Stimulated activated CD8-positive, alpha-beta memory T cell treated with anti-CD3 and anti-CD28 coated beads, Interleukin-4, amount 100 ng/mL, for 48 hours (primary cell): ENCODE measurements around the gene CERS6.
"Not testable (repeated sequence)": the region's sequence is repeated elsewhere in the genome, so short reads cannot be mapped to it uniquely, and the experiment has no call there.

Source experiments
- DNase-seq: peaks from one replicate; pipeline ENCODE4 v3.0.0-alpha.2; 2020

Gene CERS6

GRCh38 chr2:168502852-168503251 is 46.8 kb downstream of the CERS6 start:
- not testable (repeated sequence) for DNase-seq

- DNase-seq: no peak
Measured at GRCh38 chr2:168503901-168504300, 47.8 kb downstream of the CERS6 start.

DNA sequence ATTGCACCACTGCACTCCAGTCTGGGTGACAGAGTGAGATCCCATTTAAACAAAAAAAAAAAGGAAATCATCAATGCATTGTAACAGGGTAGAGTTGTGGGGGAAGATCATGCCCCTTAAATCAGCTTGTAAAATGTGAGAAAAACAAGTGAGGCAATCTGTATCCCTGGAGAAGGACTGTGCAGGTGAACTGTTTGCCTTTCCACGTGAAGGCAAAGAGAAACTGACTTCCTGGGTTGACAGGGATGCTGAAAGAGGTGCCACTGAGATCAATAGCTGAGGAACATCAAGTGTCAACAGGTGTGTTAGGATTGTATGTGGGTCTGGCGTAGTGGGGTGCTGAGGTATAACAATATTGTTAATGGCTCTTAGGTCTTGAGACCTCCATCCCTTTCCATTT is 48.3 kb downstream of the CERS6 start:
- DNase-seq: no peak

- no peak for DNase-seq
Measured at GRCh38 chr2:168510125-168510756, 54.2 kb downstream of the CERS6 start.

DNA sequence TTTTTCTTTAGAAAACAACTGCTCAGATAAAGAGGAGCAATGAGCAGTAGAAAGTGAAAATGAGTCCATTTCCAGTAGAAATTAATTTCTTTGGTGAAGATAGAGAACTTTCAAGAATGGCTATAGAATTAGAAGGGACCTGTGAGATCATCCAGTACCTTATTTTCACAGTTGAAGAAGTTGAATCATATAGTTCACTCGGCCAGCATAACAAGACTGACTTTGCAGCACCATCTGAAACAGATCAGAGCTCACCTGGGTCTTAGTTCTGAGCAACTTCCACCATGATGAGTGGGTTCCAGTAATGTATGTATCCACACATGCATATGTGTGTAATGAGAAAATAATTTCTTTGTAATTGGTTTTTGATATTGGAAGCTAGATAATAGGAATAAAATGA is 58.6 kb downstream of the CERS6 start:
- DNase-seq: no peak

- no peak for DNase-seq
Measured at GRCh38 chr2:168515502-168515901, 59.4 kb downstream of the CERS6 start.

- no peak for DNase-seq
Measured at GRCh38 chr2:168517816-168518215, 61.7 kb downstream of the CERS6 start.

DNA sequence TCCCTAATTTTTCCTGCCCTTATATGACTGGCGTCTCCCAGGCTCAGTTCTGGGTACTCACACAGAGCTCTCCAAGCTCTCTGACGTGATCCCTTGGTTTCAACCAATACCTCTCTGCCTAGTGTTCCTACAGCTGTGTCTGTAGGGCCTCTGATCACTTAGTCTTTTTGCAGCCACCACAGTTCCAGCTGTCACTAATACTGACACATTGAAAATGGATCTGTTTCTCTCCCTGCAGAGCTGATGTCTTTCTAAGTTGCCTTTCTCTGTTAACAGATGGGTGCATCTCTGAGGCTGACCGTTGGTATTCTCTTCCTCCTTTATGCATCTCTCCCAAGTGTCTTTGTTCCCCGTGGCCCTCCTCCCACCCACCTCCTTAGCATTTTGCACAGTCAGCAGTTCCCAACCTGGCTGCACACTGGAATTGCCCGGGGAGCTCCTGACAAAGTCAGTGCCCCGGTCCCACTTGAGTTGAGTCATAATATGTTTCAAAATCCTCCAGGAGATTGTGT is 62.5 kb downstream of the CERS6 start:
- DNase-seq: no peak

DNA sequence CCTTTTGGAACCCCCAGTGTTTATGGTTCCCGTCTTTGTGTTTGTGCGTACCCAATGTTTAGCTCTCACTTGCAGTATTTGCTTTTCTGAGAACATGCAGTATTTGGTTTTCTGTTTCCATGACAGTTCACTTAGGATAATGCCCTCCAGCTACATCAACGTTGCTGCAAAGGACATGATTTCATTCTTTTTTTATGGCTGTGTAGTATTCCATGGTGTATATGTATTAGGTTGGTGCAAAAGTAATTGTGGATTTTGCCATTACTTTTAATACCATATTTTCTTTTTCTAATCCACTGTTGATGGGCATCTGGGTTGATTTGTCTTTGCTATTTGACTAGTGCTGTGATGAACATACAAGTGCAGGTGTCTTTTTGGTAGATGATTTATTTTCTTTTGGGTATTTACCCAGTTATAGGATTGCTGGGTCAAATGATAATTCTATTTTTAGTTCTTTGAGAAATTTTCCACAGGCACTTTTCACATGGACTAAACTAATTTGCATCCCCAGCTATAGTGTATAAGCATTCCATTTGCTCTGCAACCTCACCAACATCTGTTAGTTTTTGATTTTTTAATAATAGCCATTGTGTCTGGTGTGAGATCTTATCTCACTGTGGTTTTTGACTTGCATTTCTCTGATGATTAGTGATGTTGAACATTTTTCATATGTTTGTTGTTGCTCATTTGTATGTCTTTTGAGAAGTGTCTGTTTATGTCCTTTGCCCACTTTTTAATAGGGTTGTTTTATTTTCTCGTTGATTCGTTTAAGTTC is 63.6 kb downstream of the CERS6 start:
- DNase-seq: no peak

DNA sequence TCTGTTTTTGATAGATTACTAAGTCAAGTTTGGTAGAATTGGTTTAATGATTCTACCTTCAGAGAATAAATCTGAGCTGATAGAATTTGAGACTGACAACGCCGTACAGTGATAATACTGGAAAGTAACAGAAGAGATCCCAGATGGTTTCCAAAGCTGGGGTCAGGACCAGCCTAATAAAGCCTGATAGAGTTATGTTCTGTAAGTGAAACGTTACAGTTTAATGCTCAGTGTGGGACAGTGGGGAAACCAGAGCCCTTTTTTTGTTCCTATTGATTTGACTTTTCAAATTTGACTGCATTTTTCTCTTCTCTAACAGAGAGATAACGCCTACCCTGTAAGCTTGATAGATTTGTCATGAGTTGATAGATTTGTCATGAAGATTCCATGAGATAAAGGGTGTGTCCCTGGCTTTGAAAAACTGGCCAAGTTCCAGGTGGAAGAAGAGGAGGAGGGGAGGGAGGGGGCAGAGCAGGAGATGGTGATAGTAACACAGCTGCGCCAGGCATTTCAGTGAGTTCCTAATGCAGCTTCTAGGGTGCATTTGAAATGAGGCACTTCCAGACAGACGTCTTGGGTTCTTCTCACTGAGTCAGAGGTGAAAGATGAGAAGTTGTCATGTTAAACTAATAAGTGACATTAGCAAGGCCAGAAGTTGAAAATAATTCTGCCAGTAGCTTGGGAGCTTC is 65.1 kb downstream of the CERS6 start:
- no peak for DNase-seq

DNA sequence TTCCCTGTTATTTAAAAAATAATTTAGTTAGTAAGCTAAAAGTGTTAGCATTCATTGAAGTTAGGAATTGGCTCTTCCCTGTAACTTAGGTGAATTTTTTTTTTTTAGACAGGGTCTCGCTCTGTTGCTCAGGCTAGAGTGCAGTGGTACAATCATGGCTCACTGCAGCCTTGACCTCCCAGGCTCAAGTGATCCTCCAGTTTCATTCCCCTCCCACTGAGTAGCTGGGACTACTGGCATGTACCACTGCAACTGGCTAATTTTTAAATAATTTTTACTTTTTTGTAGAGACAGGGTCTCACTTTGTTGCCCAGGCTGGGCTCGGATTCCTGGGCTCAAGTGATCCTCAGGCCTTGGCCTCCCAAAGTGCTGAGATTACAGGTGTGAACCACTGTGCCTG is 66.4 kb downstream of the CERS6 start:
- no peak for DNase-seq

- DNase-seq: no peak
Measured at GRCh38 chr2:168524005-168524404, 67.9 kb downstream of the CERS6 start.

DNA sequence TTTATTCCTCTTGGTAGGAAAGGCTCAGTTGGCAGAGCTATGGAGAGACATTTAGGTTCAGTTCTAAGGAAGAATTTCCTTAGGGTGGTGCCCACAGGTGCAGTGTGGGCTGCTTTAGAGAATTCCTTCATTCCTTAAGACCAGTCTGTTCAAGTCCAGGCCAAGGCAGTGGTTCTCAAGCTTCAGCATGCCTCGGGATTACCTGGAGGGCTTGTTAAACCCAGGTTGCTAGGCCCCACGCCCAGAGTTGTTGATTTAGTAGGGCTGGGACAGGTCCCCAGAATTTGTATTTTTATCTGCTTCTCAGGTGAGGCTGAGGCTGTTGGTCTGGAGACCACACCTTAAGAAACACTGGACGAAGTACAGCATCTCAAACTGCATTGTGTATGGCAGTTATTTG is 68.9 kb downstream of the CERS6 start:
- no peak for DNase-seq

DNA sequence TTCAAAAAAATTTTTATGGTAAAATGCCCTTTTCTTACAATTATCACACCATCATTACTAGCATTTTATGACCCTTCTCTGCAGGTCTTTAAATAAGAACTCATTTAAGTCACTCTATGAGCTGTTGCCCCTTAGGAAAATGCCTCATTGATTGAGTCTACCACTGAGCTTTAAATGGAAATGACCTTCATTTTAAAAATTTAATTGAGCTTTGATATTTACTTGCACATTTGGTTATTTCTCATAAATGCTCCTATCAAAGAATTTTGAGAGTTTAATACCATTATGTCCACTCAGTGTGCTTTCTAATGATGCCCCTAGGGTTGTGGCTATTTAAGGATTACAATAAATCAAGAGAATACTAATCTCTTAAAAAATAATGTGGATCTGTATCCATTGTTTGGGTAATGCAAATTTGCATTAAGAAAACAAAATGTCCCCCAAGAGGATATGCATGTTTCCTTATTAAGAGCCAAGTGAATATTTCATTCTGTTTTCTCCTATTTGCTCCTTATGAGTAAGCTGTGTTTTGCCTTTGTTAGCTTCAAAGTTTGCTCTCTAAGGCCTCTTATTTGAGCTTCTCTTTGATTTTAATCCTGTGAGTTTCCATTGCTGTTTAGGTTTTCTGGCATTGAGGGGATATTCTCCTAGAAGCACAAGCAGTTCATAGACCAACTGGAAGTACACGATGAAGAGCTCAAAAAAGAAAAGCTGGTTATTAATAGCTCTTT is 69.8 kb downstream of the CERS6 start:
- DNase-seq: no peak

- no peak for DNase-seq
Measured at GRCh38 chr2:168526641-168527040, 70.6 kb downstream of the CERS6 start.

DNA sequence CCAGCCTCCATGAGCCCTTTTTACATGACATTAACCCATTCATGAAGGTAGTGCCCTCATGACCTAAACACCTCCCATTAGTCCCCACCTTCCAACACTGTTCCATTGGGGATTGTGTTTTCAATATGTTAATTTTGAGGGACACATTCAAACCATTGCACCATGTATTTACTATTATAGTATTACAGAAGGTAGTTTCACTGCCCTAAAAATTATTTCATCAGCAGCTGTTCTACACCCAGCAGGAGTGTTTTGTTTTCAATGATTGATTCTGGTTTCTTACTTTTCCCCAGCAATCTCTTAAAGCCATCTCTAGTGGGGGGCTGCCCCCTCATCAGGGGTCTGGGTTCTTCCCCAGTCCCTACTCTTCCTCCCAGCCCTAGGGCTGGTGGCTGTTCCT is 71.9 kb downstream of the CERS6 start:
- no peak for DNase-seq

DNA sequence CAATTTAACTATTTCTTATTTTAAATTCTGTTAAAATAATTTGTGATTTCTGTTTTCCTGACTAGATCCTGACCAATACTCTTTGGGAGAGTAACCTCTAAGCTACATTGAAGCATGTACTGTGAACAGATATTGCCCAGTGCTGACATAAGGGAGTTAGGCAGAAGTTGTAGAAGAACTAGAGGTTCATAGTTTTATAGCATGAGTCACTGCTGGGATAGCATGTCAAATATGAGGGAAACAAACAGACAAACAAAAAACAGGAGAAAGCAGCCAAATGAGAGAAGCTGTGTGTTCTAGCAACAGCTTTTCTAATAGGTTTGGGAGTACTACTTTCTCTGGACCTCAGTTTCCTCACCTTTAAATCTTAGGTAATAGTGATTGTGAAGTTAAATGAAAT is 72.4 kb downstream of the CERS6 start:
- no peak for DNase-seq

- no peak for DNase-seq
Measured at GRCh38 chr2:168529054-168529833, 73.2 kb downstream of the CERS6 start.

DNA sequence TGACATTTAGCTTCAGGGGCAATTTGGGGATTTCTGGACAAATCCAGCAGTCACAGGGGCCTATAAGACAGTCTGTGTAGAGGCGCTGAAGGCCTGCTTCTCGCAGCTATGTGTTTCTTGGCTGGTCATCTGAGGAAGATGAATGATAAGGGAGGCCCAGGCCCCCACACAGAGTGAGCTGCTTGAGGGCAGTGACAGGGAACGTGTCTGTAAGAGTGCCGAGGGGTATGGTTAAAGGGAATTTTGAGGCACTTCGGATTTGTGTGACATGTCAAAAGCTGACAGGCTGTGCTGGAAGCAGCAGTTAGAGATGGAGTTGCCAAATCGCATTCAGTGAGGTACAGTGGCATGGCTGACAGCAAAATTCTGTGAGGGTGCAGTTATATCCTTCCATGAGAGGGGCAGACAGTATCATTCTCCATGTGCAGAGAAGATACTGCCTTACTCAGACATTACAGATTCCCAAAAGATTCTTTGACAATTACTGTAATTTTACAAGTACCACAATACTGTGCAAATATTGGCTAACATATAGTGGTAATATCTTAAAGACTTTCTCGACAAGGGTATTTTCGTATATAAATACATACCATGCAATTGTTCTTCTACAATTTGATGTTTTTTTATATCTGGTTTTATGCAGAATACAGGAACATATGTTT is 74.0 kb downstream of the CERS6 start:
- DNase-seq: no peak

- no peak for DNase-seq
Measured at GRCh38 chr2:168530982-168531622, 75.0 kb downstream of the CERS6 start.

GRCh38 chr2:168534926-168535325 is 78.9 kb downstream of the CERS6 start:
- DNase-seq: no peak
